ENCODE data around the gene KREMEN2.

KREMEN2 gene

DNA sequence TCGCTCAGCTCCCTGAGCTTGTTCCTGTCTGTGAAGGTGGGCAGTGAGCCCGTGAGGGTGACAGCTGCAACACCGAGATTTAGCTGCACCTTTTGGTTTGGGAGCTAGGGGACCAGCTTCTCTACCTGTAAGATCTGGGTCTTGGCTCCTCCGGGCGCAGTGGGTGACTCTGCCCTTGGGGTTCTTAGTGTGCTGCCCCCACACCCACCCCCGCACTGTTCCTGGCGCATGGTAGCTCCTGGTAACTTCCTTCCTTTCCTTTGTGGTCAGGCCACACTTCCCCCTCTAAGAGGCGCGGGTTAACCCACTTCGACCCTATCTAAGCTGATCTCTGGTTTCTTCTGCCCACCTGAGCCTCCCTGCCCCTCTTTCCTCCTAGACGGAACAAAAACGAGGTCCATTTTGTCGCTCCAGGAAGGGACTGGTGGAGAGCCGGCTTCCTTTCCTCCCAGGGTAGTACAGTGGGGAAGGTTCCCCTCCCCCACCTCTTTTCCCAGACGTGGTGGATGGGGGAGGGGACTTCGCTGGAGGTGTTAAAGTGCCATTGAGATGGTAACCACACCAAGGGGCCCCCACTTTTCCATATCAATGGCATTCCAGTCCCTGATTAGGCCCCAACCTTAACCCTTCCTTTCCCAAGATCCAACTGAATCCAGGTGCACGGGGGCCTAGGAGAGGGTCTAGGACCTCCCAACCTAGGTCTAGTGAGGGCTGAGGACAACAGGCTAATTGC is 44.0 kb downstream of the KREMEN2 start:
- DNase-seq, result no peak

GRCh38 chr16:3008690-3009037 is 44.6 kb downstream of the KREMEN2 start:
- no peak for DNase-seq

DNA sequence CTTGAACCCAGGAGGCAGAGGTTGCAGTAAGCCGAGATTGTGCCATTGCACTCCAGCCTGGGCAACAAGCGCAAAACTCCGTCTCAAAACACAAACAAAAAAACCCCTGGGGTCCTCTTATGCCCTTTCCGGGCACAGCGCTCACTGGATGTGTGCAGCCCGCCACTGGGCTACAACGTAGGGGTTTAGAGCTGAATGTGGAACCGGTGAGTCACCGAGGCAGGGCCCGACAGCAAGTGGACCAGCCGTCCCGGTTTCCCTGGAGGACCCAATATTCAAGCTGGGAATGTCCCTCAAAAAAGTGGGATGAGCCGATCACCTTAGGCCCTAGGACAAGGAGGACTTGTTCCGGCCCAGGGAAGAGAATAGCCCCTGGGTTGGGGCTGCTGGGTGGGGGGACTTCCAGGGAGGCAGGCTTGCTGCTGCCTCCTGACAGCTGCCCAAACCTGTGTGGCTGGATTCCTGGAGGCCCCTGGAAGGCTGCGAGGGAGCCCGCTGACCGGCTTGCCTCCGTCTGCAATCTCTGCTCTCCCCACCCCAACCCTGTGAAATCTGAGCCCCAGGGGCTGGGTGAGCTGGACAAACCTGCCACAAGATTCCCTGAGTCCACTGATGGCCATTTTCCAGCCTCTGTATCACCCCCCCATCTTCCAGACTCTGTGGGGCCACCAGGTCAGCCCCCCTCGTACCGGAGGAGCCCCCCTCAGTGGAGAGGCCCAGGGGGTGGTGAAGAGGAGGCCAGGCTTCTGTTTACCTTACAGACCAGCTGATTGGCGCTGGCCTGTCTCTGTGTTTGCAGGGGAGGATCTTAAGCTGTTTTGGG is 45.7 kb downstream of the KREMEN2 start:
- no peak for DNase-seq

DNA sequence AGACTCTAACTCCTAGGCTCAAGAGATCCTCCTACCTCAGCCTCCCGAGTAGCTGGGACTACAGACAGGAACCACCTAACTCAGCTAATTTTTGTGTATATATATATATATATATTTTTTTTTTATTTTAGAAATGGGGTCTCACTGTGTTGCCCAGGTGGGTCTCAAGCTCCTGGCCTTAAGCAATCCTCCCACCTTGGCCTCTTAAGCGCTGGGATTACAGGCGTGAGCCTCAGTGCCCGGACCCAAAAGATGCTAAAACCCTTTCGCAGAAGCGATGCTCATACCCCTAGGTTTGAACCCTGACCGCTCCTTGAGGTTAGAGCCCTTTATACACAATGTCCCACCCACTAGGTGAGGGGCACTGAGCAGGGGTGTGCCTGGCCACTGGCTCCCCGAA is 46.4 kb downstream of the KREMEN2 start:
- no peak for DNase-seq

DNA sequence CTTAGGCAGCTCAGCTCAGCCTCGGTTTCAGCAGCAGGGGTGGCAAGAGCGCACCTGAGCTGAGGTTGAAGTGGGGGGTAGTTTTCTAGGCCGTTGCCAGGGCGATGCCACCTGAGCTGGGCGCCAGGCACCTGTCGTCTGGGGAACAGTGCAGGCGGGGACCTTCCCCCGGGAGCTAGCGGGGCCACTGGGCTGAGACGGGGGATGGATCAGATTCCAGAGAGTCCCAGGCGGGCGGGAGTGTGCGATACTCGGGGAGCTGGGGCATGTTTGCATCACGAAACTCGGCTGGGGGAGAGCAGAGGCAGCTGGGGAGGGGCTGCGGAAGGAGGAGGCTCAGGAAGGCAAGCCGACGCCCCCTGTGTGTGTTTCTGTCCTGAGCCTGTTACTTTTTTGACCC is 48.2 kb downstream of the KREMEN2 start:
- DNase-seq, result no peak

GRCh38 chr16:3012828-3013420 is 48.8 kb downstream of the KREMEN2 start, which contains the start of gene CLDN9:
CLDN9 (plus strand) TSS chr16:3012923; CDS start chr16:3013363, 440 bp downstream.
- DNase-seq, result no peak

DNA sequence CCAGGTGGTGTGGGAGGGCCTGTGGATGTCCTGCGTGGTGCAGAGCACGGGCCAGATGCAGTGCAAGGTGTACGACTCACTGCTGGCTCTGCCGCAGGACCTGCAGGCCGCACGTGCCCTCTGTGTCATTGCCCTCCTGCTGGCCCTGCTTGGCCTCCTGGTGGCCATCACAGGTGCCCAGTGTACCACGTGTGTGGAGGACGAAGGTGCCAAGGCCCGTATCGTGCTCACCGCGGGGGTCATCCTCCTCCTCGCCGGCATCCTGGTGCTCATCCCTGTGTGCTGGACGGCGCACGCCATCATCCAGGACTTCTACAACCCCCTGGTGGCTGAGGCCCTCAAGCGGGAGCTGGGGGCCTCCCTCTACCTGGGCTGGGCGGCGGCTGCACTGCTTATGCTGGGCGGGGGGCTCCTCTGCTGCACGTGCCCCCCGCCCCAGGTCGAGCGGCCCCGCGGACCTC is 49.4 kb downstream of the KREMEN2 start:
- DNase-seq, result no peak

DNA sequence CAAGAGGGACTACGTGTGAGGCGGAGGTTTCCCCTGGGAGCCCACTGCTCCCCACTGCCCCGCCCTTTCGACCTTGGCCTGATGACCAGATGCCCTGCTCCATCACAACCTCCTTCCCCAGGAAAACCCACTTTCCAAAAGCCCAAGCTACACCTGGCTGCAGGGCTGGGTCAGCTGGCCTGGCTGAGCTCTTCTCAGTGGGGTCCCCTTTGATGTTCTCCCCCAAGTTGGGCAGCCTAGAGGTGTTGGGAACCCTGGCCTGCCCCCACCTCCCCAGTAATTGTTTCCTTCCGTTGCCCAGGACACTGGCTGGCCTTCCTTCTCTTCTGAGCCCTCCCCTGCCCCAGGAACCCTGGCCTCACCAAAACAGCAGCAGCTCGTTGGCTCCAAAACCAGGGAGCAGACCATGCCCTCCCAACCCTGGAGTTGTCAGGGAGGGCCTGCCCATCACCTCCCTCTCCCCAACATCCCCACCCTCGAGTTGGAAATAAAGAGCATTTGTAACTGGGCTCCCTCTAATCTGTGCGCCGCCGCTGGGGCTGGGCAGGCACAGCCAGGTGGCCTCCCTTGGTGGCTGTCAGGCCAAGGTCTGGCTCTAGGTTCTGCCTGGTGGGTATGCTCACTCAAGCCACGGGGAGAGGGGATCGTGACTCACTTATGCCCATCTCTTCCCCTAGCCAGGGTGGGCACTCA is 50.1 kb downstream of the KREMEN2 start:
- no peak for DNase-seq

DNA sequence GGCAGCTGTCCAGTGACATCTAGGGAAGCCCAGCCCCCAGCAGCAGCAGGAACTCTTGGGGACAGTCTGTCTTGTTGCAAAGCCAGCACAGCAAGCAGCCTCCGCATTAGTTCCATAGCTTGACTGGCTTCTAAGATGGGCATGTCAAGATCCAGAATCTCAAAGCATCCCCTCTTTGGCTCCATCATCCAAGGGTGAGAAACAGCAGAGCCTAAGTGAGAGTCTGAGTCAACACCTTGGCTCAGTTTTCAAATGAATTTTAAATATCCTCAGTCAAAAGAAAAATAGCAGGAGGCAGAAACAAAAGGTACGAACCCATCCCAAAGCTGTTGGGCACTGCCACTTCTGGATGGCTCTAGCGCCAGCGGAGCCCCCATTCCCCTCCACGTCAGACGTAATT is 50.9 kb downstream of the KREMEN2 start:
- no peak for DNase-seq

GRCh38 chr16:3015865-3016521 is 51.9 kb downstream of the KREMEN2 start:
- no peak for DNase-seq

- no peak for DNase-seq
Measured at GRCh38 chr16:3017344-3017743, 53.3 kb downstream of the KREMEN2 start.
